ENCODE data around the gene MYL6. TPM values are rescaled to one million over a fixed set of nuclear protein-coding genes. Genes with fewer than 3 reads are reported as not detected.
"Not testable (repeated sequence)": the region's sequence is repeated elsewhere in the genome, so short reads cannot be mapped to it uniquely, and the experiment has no call there.

Gene MYL6
- total RNA-seq, 1 donor from 2014 or later, result 924 TPM

- H3K4me1 Mint-ChIP-seq, result peaks cover 60% of the 10 kb centered on the region
- H3K36me3 Mint-ChIP-seq (ENCODE audit: low read depth), result peaks cover 10% of the 10 kb centered on the region
- no peak for TF ChIP-seq CTCF (conservative IDR thresholded peaks at IDR 0.05)
- peak overlapping the region; percentile 98 for H3K4me3 Mint-ChIP-seq
- no peak overlapping the region for H3K27ac Mint-ChIP-seq (ENCODE audit: unreplicated experiment)
- no peaks in the 10 kb centered on the region for H3K9me3 Mint-ChIP-seq
- H3K27me3 Mint-ChIP-seq (ENCODE audit: low read depth), result peaks cover 3% of the 10 kb centered on the region
- DNase-seq (ENCODE audit: low read depth, low spot score), result no peak
Measured at GRCh38 chr12:56153678-56154065, 4.5 kb upstream of the MYL6 start.

DNA sequence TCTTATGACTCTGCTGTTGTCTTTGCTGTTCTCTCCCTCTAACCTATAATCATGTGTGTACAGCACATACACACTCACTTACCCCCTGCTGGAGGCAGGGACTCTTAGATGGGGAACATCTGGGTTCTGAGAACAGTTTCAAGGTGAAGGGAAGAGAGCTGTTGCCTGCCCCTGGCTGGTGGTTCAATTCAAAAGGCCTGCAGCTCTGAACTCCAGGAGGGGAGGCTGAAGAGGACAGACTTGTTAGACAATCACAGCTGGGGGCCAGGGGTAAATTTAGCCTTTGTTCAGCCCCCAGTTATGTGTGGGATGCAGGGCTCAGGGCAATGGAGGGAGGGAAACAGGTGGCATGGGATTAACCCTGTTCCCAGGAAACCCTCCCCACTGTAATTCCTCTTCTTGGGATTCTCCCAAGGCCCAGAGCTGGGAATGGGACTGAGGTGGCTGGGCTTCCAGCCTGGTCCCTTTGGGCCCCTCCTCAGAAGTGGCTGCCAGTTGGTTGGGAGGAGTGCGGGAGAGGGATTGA lies 3.9 kb upstream of the MYL6 start:
- Mint-ChIP-seq H3K36me3 (ENCODE audit: low read depth) (peaks cover 17% of the 10 kb centered on the region), H3K27me3 (ENCODE audit: low read depth) (peaks cover 7% of the 10 kb centered on the region), H3K27ac (ENCODE audit: unreplicated experiment) (no peak overlapping the region), H3K4me1 (peaks cover 67% of the 10 kb centered on the region), H3K9me3 (no peaks in the 10 kb centered on the region), H3K4me3 (peak overlapping the region; percentile 98)
- no peak for TF ChIP-seq CTCF (conservative IDR thresholded peaks at IDR 0.05)
- DNase-seq (ENCODE audit: low read depth, low spot score), result no peak

DNA sequence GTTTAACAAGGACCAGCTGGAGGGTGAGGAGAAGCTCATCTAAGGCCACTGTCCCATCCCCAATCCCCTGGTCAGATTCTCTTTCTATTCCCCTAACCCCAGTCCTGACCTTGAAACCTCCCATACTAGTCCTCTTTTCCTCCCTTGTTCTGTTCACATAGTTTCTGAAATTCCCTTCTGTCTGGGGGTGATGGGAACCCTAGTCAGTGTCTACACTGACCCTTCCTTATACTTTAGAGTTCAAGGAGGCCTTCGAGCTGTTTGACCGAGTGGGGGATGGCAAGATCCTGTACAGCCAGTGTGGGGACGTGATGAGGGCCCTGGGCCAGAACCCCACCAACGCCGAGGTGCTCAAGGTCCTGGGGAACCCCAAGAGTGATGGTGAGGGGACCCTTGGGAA lies 3.3 kb upstream of the MYL6 start:
- H3K4me3 Mint-ChIP-seq, result peak overlapping the region; percentile 75
- TF ChIP-seq CTCF (conservative IDR thresholded peaks at IDR 0.05), result no peak
- peaks cover 17% of the 10 kb centered on the region for H3K36me3 Mint-ChIP-seq (ENCODE audit: low read depth)
- DNase-seq (ENCODE audit: low read depth, low spot score), result no peak
- no peaks in the 10 kb centered on the region for H3K9me3 Mint-ChIP-seq
- peaks cover 72% of the 10 kb centered on the region for H3K4me1 Mint-ChIP-seq
- peaks cover 8% of the 10 kb centered on the region for H3K27me3 Mint-ChIP-seq (ENCODE audit: low read depth)
- H3K27ac Mint-ChIP-seq (ENCODE audit: unreplicated experiment), result no peak overlapping the region

DNA sequence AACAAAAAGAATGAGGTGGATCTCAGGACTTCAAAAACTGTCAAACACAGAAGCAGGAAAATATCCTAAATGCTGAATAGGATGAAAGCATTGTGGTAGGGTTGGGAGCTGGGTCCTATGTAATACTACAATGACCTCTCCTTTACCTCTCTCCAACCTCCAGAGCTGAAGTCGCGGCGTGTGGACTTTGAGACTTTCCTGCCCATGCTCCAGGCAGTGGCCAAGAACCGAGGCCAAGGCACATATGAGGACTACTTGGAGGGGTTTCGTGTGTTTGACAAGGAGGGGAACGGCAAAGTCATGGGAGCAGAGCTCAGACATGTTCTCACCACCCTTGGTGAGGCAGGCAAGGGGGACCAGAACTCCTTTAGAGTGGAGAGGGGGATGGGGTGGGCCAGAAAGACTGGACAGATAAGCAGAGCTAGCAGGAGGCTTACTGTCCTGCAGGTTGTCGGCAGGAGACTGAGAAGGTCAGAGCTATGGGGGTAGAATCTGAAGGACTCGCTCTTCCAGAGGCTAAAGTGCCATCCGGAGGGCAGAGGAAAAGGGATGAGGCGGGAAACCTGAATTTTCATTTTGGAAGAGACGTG lies 2.8 kb upstream of the MYL6 start:
- H3K4me3 Mint-ChIP-seq, result peak overlapping the region; percentile 75
- H3K27me3 Mint-ChIP-seq (ENCODE audit: low read depth), result peaks cover 8% of the 10 kb centered on the region
- no peaks in the 10 kb centered on the region for H3K9me3 Mint-ChIP-seq
- peak overlapping the region; percentile 60 for H3K27ac Mint-ChIP-seq (ENCODE audit: unreplicated experiment)
- H3K36me3 Mint-ChIP-seq (ENCODE audit: low read depth), result peaks cover 22% of the 10 kb centered on the region
- TF ChIP-seq CTCF (conservative IDR thresholded peaks at IDR 0.05), result no peak
- H3K4me1 Mint-ChIP-seq, result peaks cover 77% of the 10 kb centered on the region
- no peak for DNase-seq (ENCODE audit: low read depth, low spot score)

DNA sequence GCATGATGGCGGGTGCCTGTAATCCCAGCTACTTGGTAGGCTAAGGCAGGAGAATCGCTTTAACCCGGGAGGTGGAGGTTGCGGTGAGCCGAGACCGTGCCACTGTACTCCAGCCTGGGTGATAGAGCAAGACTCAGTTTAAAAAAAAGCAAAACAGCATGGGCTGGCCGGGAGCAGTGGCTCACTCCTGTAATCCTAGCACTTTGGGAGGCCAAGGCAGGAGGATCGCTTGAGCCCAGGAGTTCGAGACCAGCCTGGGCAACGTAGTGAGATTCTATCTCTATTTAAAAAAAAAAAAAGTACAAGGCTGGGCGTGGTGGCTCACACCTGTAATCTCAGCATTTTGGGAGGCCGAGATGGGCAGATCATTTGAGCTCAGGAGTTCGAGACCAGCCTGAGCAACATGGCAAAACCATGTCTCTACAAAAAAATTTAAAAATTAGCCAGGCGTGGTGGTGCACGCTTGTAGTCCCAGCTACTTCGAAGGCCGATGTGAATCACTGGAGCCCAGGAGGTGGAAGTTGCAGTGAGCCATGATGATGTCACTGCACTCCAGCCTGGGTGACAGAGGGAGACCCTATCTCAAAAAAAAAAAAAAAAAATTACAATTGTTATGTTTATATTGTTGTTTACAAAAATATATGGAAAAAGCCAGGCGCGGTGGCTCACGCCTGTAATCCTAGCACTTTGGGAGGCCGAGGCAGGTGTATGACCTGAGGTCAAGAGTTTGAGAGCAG lies 1.5 kb upstream of the MYL6 start:
- Mint-ChIP-seq H3K27ac (ENCODE audit: unreplicated experiment) (peak overlapping the region; percentile 99), H3K4me1 (peaks cover 82% of the 10 kb centered on the region), H3K4me3 (peak overlapping the region; percentile 95), H3K36me3 (ENCODE audit: low read depth) (peaks cover 28% of the 10 kb centered on the region)
- DNase-seq (ENCODE audit: low read depth, low spot score); H3K27me3 Mint-ChIP-seq (ENCODE audit: low read depth); H3K9me3 Mint-ChIP-seq: not testable (repeated sequence)

Measured in neural crest cell (in vitro differentiated cells).